Fibroblast of upper back skin (primary cell): ENCODE measurements around the gene PLEKHG5.

Experiments
- DNase-seq: peaks from one replicate; pipeline ENCODE4 v3.0.0-alpha.2; 2013

Gene PLEKHG5

DNA sequence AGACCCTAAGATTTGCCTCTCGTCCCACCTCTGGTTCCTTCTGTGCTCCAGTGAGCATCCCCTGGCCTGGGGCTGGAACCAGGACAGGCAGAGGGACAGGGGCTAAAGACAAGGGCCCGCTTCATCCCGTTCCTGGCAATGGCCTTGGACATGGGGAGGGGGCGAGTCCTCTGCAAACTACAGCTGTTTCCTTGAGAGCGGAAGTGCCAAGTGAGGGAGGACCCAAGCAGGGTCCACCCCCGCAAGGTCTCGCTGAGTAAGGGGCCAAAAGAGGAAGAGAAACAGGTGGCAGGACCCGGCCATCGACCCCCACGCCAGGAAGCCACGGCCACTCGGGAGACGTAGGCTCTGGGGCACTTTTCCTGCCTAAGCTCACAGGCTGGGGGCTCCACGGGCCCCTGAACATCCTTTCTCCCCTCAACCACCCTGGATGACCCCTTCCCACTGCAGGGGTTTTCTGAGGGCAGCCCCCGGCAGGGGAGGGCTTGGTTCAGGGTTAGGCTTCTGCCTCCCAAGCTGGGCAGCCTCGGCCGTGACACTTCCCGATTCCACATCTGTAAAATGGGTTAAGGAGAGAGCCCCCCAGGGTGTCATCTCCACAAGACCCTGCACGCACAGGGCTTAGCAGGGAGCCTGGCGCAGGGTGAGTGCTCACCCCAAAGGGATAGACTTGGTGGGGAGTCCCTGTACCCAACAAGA, 17.9 kb upstream of the PLEKHG5 start:
- DNase-seq: no peak

DNA sequence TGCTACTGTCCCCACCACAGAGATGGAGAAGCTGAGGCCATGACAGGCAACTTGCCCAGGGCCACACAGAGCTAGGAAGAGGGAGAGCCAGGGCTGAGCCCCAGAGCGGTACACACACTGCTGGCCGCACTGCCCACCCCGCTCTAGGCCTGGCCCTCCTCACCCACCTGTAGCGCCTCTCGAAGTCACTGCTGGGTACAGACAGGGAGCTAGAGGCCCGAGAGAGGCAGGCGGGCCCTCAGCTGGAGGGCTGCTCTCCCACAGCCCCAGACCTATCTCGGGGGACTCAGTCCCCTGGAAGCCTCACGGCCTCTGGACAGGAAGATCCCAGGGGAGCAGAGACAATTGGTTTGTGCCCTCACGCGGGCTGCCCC, 17.3 kb upstream of the PLEKHG5 start:
- DNase-seq: no peak

DNA sequence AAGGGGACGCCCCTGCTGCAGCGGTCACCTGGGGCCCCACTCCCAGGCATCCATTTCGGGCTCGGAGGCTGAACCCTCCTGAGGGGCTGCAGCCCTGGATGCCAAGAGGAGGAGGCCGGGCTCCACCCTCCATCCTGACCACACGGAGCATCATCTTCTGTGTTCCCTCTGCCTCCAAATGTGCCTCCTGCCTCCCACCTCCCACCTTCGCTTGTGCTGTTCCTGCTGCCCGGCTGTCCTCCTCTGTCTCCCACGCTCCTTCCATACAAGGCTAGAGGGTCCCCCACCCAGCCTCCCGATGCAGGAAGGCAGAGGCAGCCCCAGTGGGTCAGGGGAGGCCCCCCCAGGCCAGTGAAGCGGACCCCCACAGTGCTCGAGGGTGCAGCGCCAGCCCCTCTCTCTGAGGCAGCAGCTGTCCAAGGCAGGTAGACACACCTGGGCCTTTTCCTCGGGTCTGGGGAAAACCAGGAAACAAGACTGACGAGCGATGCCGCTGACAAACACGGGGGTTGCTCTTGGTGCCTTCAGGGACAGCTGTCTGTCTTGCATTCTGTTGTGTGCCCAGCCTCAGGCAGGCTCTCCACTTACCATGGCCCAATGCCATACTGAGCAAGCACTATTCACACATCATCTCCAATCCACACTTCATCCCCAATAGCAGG, 16.8 kb upstream of the PLEKHG5 start:
- DNase-seq: no peak

DNA sequence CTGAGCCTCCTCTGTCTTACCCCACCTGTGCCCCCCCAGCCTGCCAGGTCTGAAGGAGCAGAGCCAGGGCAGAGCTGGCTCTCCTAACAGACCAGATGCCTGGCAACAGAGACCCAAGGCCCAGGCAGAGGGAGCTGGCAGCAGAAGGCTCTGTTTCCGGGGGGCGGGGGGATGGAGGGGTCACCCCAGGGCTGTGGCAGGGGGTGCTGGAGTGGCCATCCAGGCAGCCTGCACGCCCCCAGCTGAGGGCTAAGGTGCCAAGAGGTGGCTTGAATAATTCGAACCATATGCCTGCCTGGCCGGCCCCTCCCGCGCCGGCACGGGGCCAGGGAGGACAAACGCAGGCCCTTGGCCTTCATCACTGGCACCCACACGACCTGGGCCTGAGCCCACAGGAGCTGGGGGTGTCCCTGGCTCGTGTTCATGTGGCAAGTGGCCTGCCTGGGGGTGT, 16.0 kb upstream of the PLEKHG5 start:
- no peak for DNase-seq

DNA sequence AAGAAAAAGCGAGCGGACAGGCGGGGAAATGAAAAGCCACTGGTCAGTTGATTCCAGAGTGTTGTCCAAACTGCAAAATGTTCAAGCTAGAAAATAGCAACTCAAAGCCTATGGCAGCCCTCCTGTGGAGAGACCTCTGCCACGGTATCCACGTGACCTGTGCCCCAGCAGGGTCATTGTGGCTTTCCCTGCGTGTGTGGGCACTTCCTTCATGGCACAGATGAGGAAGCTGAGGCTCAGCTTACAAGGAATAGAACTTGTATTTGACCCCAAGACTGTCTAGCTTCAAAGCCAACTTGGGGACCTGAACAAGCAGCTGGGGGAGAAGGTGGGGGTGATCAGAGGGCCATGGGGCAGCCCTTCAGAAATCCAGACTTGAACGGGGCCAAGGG, 15.6 kb upstream of the PLEKHG5 start:
- DNase-seq: no peak

DNA sequence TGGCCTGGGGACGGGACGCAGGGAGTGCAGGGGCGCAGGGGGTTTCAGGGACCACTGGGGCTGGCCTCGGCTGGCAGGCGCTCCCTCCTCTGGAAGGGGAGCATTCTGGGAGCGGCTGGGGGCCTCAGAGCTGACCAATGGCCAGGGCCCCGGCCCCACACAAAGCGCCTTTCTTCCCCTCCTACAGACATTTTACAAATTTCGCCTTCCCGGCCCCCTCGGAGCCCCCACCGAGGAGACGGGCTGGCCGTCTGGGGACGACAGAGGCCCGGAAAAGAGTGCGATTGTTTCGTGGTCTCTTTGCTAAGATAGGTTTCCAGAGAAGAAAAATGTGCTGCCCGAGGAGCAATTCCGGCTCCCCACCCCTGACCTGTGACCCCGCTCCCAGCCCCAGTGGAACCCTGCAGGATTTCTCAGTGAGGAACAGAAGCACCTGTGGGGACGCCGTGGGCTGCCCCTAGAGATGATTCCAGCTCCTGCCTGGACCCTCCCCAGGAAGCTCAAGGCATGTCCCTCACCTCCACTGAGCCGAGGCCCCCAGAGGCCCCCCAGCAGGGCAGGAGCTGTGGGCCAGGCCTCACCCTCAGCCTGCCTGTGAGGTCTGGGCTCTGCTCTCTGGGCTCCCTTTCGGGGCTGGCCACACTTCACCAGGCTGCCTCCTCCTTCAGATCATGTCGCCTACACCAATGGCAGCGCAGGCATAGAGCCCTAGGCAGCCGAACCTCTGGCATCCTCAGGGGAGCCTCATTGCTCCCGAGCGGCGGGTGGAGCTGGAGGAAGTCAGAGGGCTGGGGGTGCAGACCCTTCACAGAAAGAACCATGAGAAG, 15.0 kb upstream of the PLEKHG5 start:
- DNase-seq: no peak

DNA sequence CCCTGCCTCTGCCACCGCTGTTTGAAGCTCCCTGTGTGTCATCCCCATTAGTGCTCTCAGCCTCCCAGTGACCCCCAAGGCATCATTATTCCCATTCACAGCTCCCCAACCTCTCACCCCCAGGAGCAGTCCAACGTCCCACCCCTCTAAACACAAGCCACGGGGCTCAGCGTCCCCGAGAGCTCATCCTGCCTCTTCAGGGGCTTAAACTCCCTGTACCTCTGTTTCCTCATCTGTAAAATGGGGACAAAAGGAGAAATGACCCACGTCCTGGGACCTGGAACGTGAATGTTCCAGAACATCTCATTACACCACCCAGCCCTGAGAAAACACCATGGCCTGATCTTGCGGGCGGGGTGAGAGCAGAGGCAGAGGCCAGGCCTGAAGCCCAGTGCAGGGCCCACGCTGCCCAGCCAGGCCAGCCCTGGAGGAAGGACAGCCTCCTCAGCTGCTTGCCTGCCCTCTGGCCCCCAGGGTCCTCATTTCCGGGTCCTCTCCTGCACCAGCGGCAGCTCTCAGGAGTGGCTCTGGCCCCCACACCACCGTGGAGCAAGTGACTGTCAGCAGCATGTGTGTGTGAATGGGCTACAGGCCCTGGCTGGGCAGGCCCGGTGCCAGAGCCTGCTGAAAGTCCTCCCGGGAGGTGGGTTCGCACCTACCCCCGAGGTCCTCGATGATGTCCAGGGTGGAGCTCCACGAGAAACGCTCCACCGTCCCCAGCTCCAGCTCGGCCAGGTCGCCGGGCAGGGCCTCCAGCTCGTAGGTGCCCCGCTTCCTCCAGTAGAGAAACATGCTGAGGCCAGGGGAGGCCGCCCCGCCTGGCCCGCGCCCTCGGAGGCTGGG, 14.1 kb upstream of the PLEKHG5 start:
- no peak for DNase-seq

DNA sequence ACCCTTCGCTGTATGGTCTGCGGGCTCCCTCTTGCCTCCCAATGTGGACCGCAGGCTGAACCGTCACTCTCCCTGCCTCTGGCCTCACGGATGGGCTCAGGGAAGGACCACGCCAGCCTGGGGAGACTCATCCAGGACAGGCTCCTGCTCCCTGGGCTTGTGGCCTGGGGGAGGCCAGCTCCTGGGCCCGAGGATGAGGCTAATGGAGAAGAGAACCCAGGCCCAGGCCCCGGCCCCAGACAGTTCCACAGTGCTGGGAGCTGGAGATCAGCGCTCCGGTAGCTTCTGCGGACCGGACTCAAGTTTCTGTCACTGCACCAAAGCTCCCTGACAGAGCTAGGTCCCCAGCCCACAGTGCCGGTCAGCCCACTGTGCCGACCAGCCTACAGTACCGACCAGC, 13.4 kb upstream of the PLEKHG5 start:
- DNase-seq: no peak

DNA sequence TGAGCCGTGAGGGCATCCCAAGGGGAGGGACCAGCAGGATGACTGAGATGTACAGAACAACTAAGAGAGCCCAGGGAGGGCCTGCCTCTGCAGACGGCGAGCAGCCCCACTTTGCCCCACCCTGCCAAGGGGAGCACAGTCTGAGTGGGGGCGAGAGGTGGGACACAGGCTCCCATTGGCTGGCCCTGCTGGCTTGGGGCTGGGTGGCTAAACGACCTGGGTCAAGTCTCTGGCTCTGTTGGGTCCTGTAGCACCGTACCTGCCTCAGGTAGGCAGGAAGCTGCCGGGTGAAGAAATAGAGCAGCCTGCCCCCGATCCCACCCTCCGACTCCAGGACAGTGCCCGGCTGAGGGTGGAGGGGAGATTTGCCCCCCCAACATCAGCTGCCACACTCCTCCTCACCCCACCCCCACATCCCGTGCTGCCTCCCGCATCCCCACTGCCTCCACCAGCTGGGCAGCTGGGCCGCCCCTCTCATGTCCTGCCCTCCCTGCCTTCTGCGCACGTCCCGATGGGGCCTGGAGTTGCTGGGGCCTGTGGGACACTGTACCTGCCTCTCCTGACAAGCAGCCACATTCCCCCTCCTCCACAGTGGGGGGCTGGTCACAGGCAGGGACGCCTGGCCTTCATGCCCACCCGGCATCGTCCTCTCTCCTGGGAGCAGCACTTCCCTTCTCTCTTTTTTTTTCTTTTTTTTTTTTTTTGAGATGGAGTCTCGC, 12.6 kb upstream of the PLEKHG5 start:
- DNase-seq: no peak

DNA sequence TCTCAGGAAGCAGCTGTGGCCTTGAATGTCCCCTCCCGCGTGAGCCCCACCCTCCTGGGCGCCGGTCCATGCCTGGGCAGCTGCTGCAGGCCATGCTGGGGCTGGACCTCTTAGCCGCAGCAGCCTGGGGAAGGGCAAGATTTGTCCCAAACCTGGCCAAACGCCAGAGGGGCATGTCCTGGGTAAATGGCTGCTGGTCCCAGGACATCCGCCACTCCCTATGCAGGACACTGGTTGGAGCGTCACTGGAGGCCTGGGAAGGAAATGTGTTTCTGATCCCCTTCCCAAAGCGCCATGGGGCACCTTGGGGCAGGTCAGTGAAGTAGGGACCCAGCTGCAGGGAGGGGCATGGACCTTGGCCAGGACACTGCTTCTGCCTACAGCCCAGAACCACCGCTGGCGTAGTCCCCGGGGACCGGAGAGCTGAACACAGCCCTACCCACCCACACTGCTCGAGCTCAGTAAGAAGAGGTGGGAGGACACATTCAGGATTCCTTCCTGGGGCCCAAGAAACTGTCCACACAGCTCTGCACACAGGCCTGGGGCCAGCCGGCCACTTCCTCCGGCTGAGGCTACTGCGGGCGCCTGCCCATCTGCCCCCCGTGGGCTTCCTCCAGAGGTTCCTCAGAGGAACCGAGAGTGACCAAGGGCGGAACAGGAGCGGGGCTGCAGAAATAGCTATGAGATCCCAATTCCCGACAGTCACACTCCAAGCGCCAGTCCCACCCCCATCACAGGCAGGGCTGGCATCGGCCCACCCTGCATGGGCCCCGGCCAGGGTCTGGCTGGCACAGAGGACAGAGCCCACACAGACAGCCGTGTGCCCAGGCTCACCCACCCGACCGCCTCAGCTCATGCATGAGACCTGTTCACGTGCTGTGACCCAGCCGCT, 10.8 kb upstream of the PLEKHG5 start:
- DNase-seq: no peak

DNA sequence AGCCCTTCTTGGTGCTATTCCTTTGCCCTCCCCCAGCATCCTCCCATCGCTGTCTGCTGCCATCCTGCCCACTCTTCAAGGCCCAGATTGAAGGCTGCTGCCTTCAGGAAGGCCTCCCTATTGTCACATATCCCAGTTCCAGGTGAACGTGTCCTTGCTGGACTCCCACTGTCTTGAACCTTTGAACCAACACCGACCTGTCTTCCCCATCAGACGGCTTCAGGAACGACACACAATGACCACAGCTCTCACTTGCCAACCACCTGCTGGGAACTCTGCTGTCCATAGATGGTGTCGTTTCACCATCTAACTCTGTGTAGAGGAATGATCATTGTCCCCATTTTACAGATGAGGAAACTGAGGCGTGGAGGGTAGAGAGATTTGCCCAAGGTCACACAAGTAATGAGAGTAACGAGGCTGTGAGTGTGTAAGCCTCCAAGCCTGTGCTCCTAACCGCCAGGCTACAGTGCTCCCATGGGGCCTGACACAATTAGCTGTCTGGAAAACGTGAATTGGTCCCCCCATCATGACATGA, 9.9 kb upstream of the PLEKHG5 start:
- DNase-seq: no peak

DNA sequence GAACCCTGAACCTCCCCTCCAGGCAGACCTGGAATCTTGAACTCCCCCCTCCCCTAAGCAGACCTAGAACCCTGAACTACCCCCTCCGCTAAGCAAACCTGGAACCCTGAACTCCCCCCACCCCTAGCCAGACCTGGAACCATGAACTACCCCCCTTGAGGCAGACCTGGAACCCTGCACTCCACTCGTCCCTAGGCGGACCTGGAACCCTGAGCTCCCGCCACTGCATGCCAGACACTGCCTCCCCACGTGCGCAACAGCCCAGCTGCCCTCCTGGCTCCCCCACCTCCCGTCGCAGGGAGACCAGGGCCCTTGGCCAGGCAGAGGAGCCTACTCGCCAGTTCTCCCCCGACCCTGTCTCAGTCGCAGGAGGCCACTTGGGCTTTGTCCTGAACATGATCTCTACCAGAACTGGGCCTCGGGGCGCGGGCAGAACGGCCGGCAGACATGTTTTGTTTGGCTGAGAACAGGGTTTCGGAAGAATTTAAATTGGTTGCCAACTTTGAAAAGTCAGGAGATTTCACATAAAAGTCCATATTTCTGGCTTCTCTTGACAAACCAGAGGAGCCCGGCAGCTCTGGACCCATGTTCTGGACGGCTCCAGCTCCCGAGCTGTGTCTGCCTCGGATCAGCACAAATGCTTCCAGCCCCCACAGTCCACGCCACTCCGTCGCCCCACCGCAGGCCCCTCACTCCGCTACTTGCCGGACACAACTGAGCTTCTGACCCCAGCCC, 9.2 kb upstream of the PLEKHG5 start:
- no peak for DNase-seq

DNA sequence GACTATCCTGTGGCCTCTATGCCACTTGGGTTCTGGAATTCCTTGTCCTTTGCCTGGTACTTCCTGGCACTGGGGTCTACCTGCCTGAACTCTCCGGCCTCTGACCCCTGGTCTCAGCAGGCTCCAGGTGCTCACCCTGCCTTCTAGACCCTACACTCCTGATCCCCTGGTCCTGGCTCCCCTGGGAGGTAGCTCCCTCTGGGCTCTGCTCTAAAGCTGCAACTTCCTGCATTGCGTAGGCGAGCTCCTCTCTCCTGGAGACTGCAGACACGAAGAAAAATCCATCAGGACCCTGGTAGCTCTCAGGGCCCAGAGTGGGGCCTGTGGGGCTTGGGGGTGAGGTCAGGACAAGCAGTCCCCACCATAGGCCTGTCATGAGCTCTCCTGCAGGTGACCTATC, 7.8 kb upstream of the PLEKHG5 start:
- no peak for DNase-seq

DNA sequence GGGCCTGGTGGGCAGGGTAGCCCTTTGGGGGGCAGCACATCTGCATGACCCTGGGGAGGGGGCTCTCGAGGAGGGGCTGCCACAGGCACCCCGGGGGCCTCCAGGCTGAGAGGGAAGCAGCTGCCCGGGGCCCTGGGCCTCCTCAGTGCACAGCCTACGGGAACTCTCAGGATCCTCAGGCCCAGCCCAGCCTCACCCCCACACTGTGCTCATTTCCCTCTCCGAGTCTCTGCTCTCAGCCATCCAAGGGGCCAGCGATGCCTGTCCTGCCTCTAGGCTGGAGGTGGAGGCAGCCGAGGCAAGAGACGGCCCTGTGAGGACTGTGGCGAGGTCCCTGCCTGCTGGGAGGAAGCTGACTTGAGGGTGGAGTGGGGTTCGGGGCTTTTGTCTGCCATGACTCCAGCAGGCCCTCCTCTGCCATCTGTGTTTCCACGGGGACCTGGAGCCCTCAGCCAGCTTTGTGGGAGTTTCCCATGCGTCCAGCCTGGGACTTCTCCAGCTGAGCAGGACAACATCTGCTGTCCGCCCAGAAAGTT, 7.2 kb upstream of the PLEKHG5 start:
- DNase-seq: no peak

DNA sequence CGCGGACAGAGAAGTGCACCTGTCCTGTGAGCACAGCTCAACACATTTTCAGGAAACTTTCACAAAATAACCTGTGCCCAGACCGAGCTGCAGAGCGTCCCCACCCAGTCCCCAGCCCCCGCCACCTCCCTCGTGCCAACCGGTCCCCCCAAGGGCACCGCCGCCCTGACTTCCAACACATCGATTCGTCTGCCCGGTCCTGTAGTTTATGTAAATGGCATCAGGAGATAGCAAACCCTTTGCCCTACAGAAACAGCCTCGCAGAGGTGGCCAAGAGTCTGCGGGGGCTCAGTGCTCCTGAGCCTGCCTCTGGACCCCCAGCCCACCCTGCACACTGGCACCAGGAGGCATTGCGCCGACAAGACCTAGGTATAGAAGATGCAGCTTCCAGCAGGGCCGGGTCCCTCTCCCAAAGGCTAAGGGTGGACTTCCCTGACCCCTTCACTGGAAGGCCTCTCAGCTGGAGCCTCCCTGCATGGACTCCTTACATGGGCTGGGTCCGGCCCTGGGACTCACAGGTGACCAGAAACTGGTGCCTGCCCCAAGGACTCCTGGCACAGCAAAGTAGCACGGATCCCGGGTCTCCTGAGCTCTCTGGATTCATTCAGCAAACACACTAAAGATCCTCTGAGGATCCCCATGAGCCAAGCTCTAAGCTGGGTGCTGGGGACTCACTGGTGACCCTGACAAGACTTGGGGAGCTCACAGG, 6.6 kb upstream of the PLEKHG5 start:
- DNase-seq: no peak

DNA sequence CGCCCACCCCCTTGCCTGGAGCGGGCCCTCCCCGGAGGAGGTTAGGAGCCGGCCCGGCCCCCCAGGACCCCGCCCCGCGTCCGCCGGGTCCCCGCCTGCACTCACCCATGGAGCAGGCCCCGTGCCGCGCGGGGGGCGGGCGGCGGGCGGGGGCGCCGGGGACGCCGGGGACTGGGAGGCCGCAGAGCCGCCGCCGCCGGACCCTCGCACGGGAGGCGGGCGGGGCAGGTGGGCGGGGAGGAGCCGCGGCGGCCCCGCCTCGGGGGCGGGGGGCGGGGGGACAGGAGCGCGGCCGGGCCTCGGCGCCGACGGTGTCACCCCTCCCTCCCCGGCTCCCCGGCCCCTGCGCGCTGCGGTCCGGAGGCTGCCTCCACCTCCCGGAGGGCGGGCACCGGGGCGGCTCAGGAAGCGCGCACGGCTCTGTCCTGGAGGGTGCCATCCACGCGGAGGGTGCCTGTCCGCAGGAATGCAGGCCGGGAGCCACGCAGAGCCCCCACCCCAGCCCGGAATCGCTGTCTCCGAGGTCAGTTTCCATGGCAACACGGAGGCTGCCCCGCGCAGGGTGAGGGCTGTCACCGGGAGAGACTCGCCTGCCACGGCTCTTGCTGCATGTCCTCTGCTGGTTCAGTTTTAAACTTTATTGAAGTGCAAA, 5.9 kb upstream of the PLEKHG5 start:
- peak; percentile 38 for DNase-seq

DNA sequence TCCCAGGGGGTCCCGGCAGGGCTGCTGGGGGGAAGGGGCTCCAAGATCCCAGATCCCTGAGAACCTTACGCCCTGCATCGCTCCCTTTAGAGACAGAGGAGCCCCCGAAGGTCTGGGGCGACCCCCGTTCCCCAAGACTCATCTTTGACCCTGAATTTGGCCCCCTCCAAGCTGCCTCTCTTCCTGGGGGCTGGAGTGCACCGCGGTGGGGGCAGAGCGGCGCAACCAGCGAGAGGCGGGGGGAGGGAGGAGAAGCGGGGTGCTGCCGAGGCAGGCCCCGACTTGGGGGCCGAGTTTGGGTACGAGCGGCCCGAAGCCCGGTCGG, 5.4 kb upstream of the PLEKHG5 start:
- no peak for DNase-seq

DNA sequence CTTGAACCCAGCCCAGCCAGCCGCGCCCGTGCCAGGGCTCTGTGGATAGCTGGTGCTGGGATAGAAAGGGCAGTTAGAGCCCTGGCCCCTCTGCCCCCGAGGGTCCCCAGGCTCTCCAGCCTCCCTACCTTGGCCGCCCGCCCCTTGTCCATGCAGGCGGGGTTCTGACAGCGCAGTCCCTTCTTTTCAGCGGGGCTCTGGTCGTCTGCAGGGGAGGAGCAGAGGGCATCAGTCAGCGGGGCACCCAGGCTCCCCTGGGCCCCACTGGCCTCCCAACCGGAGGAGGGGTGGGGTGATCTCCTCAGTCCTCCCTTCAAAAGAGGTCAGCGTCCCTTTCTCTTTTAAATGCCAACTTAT, 4.9 kb upstream of the PLEKHG5 start:
- no peak for DNase-seq
